ENCODE measurements around the gene COPG2.

Gene COPG2

DNA sequence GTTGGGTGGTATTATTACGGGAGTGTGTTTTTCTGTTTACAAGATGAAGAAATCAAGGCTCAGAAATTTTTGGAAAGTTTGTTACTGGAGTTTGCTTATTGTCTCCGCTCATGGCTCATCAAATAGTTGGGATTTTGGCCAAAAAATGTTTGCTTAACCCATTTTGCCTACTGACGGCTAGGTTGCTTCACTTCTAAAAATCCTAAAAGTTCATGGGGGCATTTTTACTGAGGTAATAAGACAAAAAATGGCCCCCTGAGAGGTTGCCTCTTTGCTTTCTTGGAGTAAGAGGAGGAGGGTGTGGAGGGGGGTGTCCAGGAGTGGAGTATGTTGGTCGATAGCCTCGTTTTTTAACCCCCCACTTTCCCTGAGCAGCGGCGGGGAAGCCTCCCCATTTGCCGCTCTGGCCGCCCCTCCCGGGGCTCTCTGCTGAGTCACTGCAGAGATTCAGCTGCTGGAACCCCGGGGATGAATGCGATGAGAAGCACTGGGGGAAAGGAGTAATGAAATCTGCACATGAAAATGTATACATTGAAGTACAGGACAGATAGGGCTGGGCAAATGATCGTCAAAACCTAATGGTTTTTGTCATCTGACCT is 175.2 kb downstream of the COPG2 start:
- DNase-seq = no peak

DNA sequence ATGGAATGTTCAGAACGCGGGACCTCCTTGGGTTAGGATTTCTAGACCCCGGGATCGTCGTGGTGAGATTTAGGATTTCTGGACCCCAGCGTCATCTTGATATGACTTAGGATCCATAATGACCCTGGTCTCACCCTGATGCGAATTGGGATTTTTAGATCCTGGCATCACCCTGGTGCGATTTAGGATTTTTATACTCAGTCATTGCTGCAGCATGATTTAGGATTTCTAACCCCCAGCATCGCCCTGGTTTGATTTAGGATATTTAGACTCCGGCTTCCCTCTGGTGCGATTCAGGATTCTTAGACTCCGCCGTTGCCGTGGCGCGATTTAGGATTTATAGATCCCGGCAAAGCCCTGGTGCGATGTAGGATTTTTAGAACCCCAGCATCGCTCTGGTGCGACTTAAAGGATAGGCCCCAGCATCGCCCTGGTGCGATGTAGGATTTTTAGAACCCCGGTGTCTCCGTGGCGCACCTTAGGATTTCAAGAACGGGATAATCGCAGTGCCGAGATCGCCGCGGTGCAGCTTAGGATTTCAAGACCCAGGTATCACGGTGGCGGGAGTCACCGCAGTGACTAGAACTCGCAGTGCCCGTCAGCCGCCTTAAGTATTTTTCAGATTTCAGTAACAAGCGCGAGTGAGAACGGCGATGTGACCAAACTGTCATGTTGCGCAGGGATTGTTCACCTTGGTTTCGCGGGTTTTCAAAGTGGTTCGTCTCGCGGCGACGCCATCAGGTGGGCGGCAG is 175.8 kb downstream of the COPG2 start:
- DNase-seq = no peak

DNA sequence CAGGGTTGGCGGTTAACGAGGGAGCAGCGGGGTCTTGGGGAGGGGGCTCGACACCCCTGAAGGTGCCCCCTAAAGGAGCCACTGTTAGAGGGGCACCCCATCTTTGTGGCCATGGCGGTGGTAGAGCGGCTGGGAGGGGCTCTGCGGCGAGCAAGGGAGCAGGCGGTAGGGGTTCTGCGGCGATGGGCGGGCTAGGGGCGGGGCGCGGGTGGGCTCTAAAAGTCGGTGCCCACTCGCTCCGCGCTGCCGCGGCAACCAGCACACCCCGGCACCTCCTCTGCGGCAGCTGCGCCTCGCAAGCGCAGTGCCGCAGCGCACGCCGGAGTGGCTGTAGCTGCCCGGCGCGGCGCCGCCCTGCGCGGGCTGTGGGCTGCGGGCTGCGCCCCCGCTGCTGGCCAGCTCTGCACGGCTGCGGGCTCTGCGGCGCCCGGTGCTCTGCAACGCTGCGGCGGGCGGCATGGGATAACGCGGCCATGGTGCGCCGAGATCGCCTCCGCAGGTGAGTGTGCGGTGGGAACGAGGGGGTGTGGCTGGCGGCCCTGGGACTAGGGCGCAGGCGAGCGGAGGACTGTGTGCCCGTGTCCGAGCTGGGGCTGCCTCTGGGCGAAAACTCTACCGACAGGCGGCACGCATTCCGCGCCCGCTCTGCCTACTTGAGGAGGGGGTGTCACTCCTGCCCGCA is 176.6 kb downstream of the COPG2 start, which contains the start of gene MEST:
Gene MEST, plus strand, starts transcription at position 245 of the 682 bp plus-strand sequence. Its CDS starts 229 bp downstream, at position 474.
- DNase-seq = no peak

DNA sequence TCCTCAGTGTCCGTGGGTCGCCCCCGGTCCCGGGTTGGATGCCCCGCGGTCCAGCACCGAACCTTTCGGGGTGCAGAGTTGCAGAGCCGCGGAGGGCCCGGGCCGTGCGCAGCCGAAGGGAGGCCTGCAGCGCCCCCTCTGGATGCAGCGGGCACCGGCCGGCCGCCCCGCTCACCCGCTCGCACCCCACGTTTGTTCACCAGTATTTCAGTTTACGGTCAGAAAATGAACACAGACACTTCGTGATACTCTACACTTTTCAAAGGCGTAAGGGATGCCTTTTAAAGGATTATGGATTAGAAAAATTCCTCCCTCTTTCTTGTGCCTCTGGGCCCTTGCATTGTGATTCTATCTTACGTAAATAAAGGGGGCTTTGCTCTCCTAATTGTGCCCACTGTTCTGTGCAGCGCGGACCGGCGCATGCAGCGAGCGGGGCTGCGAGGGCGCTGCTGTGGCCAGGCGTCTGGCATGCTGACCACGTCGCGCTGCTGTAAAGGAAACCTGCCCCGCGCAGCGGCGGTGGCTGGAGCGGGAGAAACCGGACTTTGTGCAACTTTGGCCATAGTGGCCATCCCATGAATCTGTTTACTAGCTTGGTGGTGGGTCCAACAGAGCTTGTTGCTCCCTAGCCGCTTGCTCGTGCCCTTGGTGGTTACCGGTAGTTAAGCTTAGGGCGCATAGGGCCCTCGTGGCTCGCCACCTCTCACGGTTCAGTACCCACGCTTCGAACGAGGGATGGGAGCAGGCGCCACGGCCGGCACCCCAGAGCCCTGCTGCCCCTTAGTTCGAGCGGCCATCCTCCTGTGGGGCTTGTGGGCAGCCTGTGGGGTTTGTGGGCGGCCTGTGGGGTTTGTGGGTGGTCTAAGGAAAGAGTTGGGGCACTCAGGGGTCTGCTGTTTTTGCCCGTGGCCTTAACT is 177.4 kb downstream of the COPG2 start:
- no peak for DNase-seq

DNA sequence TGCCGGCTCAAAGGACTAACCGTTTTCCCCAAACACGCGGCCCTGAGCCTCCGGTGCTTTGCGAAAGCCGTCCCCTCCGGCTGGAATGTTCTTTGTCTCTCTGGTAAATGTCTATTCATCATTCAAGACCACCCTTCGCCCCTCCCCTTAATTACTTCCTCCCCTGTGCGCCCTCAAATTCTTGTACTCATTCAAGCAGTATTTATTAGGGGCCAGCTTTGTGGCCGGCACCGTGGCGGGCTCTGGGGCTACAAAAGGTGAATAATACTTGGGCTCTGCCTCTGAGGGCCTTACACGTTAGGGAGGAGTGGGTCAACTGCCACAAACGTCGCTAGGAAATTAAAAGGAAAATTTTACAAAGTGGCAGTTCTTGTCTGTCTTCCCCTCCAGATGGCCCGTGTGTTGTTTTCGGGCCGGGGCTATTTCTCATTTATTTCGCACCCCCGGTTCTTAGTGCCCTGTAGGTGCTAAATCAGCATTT is 178.2 kb downstream of the COPG2 start:
- no peak for DNase-seq

DNA sequence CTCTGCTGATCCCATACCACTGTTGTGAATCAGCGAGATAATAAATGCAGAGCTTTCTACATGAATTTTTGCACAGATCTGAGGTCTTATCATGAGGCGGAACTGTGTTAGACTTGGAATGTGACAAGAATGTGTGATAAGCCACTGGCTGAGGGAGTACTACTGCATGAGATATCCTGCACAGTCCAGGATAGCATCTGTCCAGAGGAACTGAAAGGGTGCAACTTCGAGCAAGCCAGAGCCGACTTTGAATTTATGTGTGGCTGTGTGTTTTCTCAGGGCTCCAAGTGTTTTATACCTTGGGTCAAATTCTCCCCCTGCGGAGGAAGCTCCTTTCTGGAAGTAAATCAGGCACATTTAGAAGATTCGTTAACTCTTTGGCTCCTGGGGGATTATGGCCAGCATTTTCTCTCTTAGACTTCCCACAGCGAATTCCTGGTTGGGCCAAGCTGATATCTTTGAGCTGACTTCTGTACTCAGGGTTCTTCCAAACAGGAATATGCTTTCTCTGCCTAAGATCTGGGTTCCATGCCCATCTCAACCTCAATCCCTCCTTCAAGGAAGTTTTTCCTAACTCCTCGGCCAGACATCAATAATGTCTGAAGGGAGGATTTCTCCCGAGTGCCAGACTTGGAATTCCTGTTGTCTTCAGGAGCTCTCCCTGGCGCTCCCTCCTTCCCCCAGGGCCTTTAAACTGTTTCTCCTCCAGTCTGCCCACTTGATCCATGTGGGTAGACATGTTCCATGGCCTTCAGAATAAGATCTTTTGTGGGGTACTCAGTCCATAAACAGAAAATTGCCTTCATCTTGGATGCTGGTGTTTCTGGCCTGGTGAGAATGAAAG is 179.2 kb downstream of the COPG2 start:
- DNase-seq = no peak

DNA sequence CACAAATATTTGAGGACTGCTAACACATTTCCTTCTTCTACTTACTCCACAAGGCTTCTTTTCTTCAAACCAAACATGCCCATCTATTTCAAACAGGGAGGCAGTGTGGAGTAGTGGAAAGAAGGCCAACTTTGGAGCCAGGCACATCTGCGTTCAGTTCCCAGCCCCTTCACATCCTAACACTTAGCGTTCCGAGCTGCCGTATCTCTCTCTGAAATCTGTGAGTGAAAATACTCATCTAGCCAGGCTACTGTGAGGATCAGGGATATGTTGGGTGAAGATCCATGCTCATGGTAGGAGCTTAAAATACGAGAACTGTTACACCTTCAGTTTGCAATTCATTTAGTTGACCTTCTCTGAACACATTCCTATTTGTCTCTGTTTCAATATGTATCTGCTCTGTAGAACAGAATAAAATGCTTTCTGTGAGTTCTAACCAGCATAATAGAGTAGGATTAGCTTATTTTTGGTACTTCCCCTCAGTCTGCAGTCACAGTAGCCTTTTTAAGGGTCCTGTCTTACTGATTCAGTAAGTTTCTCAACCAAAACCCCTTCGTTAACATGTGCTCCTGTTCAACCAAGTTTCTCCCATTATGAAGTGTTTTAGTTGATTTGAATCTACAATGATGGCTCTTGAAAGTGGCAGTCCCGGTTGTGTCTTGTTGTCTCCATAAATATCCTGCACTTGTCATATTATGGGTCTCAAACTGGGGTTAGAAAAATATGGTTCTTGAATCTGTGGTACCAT is 180.0 kb downstream of the COPG2 start:
- no peak for DNase-seq

DNA sequence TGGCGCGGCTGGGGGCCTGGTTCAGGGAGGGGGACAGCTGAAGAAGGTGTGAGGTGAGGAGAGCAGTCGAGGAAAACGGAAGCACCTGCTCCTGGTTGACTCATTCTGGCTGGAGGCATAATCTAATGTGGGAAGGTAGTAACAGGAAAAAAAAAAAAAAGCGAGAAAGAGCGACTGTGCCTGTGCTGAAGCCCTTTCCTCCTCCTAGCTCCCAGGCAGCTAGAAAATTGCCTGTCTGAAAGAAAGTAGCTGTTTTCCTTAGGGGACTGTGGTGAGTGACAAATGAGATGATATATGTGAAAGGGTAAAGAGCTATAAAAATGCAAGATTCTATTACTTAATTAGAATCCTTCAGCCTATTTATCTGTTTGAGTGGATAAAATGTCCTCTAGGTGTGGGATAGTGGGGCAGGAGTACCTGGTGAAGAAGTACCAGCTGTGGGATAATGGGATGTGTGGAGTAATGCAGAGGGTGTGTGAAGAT is 181.6 kb downstream of the COPG2 start:
- DNase-seq = no peak

DNA sequence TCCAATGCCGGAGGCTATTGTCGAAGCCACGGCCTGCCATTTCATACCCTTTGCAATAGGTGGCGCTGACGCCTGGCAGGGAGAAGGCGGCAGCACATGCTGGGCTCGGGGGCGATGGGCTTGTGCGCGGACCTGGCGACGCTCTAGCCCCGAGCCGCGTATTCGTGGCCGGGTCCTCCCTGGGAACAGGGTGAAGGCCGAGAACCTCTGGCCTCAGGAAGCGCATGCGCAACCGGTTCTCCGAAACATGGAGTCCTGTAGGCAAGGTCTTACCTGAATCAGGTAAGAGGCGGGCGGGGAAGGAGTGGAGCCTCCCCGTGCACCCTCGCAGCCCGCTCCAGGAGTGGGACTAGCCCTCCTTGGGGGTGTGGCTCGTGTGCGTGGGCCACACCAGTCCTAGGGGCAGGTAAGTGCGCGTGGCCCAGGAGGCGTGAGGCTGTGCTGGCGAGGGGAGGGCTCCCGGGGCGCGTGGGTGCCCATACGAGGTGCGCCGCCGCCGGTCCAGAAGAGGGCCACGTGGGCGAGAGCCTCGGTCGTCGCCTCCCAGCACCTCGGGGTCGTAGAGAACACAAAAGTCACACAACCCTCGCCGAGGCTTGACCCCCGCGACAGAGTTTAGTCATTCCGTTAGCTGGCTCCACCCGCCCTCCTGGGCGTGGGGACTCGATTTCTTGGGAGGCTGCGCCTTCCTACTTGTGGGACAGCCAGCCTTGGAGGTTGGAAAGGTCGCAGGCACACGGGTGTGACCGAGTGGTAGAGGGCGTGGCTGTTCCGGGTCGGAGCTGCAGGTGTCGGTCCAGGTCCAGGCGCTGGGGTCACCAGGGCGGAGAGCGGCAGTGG is 182.2 kb downstream of the COPG2 start:
- DNase-seq = peak; percentile 89

DNA sequence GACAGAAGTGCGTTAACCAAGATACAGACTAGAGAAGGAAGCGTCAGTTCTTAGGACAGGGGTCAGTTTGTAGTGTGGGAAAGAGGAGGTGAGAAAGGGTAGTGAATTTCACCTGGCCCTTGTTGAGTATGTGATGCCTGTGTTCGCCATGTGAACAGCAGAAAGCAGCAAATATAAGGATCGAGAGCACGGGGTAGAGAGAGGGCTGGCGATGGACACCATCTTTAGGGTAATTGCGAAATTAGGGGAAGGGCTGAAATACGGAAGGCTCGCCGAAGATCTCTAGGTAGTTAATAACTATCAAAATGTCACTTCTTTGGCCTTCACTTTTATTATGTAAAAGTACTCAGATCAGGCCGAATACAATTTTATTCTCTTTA is 182.8 kb downstream of the COPG2 start:
- no peak for DNase-seq

DNA sequence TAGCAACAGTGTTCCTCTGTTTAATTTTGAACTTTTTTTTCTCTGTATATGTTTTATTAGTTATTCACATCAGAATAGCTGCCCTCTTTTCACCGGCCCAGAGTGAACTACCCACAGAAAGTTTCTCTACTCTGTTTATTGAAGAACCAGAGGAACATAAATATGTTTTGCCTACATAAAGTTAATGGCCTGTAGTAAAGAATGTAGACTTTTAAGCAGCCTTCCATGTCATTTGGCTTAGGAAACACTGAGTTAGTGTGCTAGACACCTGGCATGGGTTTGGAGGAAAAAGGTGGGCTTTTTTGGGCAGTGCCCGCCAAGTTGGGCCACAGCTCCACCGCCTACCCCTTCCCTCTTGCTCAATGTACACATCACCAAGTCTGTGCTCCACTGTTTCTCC is 185.5 kb downstream of the COPG2 start:
- no peak for DNase-seq

DNA sequence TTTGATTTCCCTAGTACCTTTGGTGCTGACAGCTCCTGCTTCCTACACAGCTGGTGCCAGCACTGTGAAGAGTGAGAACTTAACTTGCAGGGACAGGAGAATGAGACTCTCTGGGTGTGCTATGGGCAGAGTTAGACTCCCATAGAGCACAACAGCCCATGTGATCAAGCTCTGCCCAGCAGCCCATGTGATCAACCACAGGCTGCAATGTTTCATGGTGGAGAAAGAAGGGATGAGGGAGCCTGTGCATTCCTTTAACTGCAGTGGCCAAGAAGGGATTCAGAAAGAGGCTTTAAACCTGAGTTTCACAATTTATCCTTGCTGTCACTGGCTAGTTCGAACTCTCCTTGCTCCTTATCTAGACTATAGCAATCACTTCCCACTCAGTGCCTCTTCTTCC is 186.7 kb downstream of the COPG2 start:
- no peak for DNase-seq

DNA sequence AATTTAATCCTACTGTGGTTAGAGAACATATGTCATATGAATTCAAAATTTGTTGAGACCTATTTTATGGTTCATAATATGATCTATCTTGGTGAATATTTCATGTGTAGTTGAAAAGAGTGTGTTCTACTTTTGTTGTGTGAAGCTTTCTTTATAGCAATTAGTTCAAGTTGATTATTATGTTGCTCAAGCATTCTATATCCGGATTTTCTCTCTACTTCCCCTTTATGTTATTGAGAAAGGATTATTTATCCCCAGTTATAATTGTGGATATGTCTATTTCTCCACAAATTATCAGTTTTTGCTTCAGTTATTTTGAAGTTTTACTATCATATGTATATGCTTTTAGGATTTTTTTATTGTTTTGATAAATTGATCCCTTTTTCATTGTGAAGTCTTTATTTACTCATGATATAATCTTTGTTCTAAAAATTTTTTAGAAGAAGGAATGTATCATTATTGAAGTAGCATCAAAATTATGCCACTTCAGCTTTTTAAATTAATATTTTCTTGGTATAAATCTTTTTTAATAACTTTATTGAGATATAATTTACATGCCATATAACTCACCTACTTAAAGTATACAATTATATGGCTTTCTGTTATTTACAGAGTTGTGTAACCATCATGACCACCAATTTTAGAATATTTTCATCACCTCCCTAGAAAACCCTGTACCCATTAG is 188.7 kb downstream of the COPG2 start:
- no peak for DNase-seq

DNA sequence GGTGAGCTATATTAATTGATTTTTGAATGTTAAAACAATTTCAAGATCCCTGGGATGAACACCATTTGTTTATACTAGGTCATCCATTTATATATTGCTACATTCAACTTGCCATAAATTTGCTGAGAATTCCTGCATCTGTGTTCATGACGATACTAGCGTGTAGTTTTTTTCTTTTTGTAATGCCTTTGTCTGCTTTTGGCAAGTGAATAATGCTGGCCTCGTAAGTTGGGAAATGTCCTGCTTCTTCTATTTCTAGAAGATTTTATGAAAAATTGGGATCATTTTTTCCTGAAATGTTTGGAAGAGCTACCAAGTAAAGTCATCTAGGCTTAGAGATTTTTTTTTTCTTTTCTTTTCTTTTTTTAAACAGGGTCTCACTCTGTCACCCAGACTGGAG is 189.6 kb downstream of the COPG2 start:
- no peak for DNase-seq

DNA sequence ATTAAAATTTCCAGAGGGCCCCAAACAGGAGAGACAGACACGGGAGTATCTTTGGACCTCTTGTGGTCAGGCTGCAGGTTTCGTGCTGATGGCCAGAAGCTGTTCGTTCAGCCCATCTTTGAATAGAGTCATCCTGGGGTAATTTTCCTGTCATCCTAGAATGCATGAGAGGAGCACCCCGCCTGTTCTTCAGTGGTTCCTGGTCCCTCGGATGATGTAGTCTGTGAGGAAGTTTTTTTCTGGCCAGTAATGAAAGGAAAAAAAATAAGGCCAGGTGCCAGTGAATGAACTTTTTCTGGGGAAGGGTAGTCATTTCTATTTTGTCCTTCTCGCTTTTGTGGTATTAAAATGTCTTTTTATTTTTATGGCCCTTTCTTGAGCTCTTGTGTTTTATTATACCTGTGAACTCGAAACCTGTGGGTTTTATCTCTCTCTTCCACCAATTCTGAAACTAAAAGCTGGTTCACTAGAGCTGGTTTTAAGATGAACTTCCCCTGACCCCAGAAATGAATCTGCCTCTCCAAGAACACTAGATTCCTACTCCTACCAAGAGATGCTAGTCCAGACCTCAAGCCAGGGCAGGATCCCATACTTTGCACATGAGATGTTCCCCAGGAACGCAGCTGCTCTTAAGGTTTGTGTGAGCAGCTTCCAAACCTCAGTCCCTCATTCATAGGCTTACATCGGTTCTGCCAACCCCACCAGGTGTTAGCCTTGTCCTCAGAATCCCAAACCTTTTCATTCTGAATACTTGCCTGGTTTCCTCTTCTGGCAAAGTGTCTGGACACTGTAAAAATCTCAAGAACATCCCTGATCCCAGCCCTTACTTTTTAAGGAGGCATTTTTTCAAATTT is 192.0 kb downstream of the COPG2 start:
- DNase-seq = no peak

DNA sequence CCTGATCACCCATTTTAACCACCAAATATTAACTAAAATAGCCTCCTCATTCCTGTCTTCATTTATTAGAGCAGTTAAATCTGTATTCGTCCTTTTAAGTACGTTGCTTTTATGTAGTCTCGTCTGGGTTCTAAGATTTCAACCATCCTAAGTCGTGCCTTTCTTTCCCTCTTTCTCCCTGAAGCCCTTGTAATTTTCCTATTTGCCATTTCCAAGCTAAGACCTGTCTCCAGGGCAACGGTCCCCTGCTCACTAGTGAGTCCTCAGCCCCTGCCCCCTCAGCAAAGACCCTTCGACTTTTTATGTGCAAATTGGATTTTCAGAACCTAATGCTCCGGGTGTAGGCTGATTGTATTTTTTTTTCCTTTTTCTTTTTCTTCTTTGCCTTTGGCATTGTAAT is 192.8 kb downstream of the COPG2 start:
- no peak for DNase-seq

DNA sequence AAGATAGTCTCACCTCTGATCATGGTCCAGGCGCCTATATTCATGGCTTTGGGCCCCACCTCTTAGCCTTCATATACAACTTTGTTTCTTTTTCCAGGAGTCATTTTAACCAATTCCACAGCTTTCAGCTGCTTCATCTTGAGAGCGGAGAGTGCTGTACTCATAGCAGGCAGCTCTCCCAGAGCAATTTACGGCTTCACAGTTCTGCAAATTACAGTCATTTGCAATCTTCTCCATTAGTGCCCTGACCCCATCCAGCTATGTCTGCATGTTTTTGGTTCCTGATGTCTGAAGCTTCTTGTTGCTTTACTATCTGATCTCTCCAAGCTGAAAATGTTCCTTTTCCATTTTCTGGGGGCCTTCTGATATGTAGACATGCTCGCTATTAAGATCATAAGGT is 194.7 kb downstream of the COPG2 start:
- DNase-seq = no peak

DNA sequence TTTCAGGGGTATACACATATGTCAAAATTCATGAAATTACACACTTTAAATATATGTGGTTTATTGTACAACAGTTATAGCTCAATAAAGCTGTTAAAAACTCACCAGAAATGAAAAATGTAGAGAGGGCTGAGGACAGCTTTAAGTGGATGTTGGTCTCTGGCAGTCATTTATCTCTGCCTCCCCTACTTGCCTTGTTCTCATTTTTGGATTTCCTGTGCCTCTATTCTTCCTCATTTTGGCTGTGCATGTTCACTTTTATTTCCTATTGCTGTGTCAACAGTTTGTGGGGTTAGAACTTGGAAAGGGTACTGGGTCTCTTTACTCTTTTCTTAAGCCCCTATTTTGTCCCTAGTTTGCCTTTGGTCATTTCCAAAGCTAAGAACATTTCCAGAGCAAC is 195.3 kb downstream of the COPG2 start:
- DNase-seq = no peak

DNA sequence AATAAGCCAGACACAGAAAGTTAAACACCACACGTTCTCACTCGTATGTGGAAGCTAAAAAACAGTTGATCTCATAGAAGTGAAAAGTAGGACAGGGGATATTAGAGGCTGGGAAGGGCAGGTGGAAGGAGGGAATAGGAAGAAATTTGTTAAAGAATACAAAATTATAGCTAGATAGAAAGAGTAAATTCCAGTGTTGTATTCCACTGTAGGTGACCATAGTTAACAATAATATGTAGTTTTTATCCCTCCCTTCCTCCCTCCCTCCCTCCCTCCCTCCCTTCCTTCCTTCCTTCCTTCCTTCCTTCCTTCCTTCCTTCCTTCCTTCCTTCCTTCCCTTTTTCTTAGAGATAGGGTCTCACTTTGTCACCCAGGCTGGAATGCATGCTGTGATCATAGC is 196.6 kb downstream of the COPG2 start:
- DNase-seq = no peak

Data from NCI-H510A (cell line).